Cardiac fibroblast (primary cell): Measurements from ENCODE around the gene OR2T35.

ENCODE experiments used
- DNase-seq, 2 donors: peaks; one replicate each; pipeline versions ENCODE4 v3.0.0 to v3.0.0-alpha.2; 2010; ENCODE audit warnings: low read depth in 2 of 2
- H3K4me3 ChIP-seq, 2 donors: replicated peaks in 1 of 2; 1 replicate in 1 of 2; 2 replicates in 1 of 2; pipeline ENCODE4 v1.5.1; 2011; ENCODE audit warnings: low read depth in 2 of 2, low read length in 2 of 2, mild to moderate bottlenecking in 2 of 2, moderate library complexity in 1 of 2
- TF ChIP-seq, protein P1 (sequence below): IDR thresholded peaks from one replicate; pipeline ENCODE4 v1.5.1; 2011; ENCODE audit warnings: low read depth, mild to moderate bottlenecking, low read length, inconsistent platforms

Gene OR2T35

DNA sequence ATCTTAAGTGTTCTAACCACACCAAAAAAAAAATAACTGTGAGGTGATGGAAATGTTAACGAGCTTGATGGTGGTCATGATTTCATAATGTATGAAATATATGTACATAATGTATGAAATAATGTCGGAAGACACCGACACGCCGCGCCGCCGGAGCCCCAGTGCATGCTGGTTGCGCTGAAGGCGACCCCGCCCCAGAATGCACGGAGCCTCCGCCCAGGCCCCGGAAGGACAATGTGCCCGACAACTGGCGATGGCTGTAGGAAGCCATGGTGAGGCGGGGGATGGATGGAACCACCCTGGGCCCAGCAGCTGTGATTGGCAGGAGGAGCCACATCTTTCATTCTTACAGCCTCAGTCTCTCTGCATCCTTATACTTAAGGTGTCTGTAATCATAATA lies 55.0 kb downstream of the OR2T35 start:
- no peak overlapping the region for H3K4me3 ChIP-seq
- TF ChIP-seq, protein P1, sequence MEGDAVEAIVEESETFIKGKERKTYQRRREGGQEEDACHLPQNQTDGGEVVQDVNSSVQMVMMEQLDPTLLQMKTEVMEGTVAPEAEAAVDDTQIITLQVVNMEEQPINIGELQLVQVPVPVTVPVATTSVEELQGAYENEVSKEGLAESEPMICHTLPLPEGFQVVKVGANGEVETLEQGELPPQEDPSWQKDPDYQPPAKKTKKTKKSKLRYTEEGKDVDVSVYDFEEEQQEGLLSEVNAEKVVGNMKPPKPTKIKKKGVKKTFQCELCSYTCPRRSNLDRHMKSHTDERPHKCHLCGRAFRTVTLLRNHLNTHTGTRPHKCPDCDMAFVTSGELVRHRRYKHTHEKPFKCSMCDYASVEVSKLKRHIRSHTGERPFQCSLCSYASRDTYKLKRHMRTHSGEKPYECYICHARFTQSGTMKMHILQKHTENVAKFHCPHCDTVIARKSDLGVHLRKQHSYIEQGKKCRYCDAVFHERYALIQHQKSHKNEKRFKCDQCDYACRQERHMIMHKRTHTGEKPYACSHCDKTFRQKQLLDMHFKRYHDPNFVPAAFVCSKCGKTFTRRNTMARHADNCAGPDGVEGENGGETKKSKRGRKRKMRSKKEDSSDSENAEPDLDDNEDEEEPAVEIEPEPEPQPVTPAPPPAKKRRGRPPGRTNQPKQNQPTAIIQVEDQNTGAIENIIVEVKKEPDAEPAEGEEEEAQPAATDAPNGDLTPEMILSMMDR, result no peak
- no peak for DNase-seq

DNA sequence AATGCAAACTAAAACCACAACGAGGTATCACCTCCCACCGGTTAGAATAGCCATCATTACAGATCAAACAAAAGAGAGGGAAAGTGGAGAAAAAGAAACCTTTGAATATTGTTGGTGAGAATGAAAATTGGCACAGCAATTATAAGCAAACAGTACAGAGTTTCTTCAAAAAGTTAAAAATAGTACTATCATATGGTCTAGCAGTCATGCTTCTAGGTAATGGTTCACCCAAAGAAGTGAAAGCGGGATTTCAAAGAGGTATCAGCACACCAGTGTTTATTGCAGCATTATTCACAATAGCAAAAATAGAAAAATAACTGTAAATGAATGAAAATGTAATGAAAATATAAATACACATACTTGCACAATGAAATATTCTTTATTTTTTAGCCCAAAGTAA lies 55.7 kb downstream of the OR2T35 start:
- no peak for DNase-seq
- TF ChIP-seq, protein P1, result no peak
- H3K4me3 ChIP-seq, result no peak overlapping the region
